GM21786 (cell line): Measurements from ENCODE around the gene PFKP.
"Not testable (repeated sequence)": the region's sequence is repeated elsewhere in the genome, so short reads cannot be mapped to it uniquely, and the experiment has no call there.

Experiments
- ATAC-seq: cut with Tn5 transposase; IDR thresholded peaks from one replicate; pipeline ENCODE4 v1.9.1; 2021; ENCODE audit not compliant: unreplicated experiment

The PFKP gene

GRCh38 chr10:3097160-3097559 is 29.8 kb downstream of the PFKP start:
- ATAC-seq = no peak

- no peak for ATAC-seq
Measured at GRCh38 chr10:3098689-3099088, 31.3 kb downstream of the PFKP start.

DNA sequence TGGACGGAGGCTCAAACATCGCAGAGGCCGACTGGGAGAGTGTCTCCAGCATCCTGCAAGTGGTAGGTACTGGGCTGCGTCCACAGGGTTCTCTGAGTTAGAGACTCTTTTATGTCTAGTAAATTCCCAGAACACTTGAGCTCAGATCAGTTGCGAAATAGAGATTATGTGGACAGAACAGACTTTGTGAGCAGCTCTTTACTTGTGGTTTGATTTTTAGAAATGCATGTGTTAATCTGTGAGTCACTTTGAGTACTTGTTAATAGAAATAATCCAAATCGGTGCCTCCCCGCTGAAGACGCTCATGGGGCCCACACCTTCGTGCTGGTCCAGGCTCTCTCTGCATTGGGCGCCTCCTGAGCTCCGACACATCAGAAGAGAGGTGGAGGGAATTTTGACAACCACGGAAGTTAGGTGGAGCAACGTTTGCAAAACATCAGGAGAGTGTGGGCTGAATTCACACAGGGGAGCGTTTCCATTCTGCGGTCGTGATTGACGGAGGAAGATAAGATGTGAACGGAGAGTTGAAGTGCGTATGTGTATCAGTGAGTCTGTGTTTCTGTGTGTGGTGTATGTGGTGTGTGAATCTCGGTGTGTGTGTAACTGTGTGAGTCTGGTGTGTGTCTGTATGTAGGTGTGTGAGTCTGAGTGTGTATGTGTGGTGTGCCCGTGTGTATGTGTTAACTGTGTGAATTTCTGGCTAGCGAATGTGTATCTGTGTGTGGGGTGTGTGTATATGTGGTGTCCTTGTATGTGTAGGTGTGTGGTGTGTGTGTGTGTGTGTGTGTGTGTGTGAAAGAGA is 32.1 kb downstream of the PFKP start:
- no peak for ATAC-seq

- ATAC-seq = no peak
Measured at GRCh38 chr10:3100093-3100792, 32.9 kb downstream of the PFKP start.

DNA sequence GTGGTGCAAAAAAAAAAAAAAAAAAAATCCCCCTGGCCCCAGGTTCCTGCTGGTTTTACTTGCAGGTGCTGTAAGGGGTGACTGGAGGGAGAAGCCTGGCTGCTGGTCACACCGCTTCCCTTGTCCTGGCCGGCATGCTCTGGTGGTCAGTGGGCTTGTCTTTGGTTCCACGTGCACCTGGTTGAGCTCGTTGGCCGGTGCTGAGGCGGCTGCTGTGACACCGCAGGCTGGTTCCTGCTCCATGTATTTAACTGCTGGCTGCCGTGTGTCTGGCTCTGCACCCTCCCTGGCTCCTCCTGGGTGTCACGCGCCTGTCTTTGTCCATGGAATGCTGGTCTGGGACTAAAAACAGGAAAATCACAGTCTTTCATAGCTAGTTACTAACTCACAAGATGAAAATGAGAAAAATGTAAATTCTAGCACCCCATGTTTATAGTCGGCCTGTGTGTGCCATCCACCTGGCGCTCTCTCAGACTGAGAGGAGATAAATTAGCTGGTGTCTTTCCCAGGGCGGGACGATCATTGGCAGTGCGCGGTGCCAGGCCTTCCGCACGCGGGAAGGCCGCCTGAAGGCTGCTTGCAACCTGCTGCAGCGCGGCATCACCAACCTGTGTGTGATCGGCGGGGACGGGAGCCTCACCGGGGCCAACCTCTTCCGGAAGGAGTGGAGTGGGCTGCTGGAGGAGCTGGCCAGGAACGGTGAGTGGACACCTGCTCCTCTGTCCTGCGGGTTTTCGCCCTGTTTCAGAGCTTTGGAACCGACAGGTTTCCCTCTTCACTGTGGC is 33.7 kb downstream of the PFKP start:
- no peak for ATAC-seq

GRCh38 chr10:3102720-3103427 is 35.5 kb downstream of the PFKP start:
- ATAC-seq = no peak

GRCh38 chr10:3103646-3104045 is 36.3 kb downstream of the PFKP start:
- no peak for ATAC-seq

GRCh38 chr10:3104251-3104918 is 37.0 kb downstream of the PFKP start:
- no peak for ATAC-seq

DNA sequence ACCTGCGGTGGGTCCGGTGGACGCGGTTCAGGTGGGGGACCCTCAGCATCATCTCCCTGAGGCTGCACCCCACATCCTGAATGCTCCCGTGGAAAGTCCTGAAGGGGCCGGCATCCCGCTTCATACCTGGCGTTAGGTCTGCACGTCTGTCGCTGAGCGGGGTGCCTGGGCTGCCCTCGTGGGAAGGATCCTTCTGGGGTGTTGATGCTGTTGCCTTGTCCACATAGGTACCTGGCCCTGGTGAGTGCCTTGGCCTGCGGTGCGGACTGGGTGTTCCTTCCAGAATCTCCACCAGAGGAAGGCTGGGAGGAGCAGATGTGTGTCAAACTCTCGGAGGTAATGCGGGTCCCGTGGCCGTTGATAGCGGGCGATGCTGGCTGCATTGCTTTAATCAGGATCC is 37.8 kb downstream of the PFKP start:
- ATAC-seq = no peak

DNA sequence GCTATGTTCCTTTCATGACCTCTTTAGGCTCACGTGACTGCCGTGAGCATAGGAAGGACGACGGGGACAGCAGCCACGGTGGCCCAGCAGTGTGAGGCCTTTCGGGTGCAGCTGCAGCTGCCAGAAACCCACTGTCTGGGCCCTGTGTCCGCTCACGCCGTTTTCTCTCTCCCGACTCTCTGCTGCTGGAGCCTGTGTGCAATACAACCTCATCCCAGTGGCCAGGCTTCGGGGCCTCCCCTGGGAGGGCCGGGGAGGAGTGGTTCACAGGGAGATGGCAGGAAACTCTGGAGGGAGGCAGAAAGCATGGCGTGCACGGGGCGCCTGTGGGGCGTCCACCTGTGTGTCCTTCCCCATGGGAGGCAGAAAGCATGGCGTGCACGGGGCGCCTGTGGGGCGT is 38.6 kb downstream of the PFKP start:
- ATAC-seq = no peak

- ATAC-seq = not testable (repeated sequence)
Measured at GRCh38 chr10:3106328-3106727, 39.0 kb downstream of the PFKP start.

- no peak for ATAC-seq
Measured at GRCh38 chr10:3106928-3107425, 39.6 kb downstream of the PFKP start.

- no peak for ATAC-seq
Measured at GRCh38 chr10:3107426-3107961, 40.1 kb downstream of the PFKP start.

GRCh38 chr10:3108033-3108432 is 40.7 kb downstream of the PFKP start:
- ATAC-seq = no peak

DNA sequence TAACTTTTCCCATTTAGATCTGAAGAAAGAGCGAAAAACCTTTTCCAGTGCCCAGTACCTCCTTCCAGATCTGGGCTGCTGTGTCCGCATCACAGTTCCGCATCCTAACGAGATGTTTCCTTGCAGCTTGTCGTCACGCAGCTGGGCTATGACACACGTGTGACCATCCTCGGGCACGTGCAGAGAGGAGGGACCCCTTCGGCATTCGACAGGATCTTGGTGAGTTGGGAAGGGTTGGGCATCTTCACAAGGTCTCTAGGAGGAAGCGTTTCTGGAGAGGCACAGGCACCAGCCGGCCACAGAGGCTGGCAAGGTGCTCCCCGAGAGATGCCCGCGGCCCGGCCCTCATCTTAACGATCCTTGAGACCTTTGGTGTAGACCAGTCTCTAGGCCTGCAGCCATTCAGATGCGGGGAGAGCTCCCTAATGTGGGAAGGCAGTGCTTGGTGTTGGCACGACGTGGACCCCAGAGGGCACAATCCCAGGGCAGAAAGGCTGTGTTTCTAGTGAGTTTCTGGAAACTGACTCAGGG is 41.3 kb downstream of the PFKP start:
- no peak for ATAC-seq

GRCh38 chr10:3109196-3109595 is 41.8 kb downstream of the PFKP start:
- ATAC-seq = no peak

DNA sequence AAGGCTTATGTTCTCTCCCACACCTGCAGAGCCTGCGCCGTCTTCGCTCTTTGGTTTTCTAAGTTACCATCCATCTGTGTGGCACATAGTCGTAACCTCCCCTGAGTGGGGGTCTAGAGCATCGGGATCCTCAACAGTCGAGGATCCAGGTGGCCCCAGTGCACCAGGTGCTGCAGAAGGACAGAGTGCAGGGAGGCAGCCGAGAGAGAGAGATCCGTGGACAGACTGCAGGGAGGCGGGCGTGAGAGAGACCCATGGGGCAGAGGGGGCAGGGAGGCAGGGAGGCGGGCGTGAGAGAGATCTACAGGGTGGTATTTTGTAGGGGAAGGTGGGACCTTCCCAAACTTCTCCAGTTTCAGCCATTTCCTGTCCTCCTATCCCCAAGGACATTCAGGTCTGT is 42.3 kb downstream of the PFKP start:
- ATAC-seq = no peak

- ATAC-seq = no peak
Measured at GRCh38 chr10:3110782-3111620, 43.7 kb downstream of the PFKP start.

DNA sequence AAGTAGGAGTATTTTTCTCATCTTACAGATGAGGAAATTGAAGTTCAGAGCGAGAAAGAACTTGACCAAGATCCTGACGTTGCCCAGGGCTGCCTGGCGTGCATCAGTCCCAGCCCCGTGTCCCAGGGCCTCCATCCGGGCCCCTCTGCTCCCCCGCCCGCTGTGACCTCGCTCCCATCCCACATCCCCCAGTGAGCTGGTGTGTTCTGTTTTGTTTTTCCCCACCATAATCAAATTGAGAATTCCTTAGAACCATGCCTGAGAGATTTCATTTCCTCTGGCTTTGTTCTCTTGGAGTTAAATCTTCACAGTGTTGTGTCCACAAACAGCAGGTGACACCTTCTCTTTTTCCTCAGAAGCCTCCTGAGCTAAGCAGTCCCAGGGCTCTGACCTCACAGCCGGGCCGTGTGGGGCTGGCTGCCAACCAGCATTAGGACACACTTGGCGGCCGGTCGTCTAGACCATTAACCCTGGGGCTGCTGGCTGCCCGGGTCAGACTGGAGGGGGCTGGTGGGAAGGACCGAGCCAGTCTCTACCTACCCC is 44.3 kb downstream of the PFKP start:
- ATAC-seq = no peak
